Sigmoid colon (tissue), 4 donors: Measurements from ENCODE around the gene AACS.

ENCODE experiments used
- CTCF ChIP-seq, 4 experiments: fragments of 450-650 bp in 3 of 4; fragments of 200-600 bp in 1 of 4; IDR thresholded peaks; one replicate each; pipeline ENCODE4 v1.5.1; 2016 to 2019; ENCODE audit warnings: antibody characterized with exemption in 4 of 4, mild to moderate bottlenecking in 3 of 4, moderate library complexity in 2 of 4
- EP300 ChIP-seq, 4 donors: sonication (generic); formaldehyde crosslinking; IDR thresholded peaks; one replicate each; pipeline ENCODE4 v1.6.1; 2017; ENCODE audit warnings: antibody characterized with exemption in 4 of 4
- POLR2AphosphoS5 ChIP-seq, 4 donors: sonication (generic); formaldehyde crosslinking; IDR thresholded peaks; one replicate each; pipeline ENCODE4 v1.6.1; 2017; ENCODE audit warnings: antibody characterized with exemption in 4 of 4

GRCh38 chr12:125187780-125188741, 122.8 kb downstream of the AACS start:
- TF ChIP-seq CTCF (IDR thresholded peaks at IDR 0.05) (no peak), EP300 (IDR thresholded peaks at IDR 0.05) (no peak), POLR2AphosphoS5 (IDR thresholded peaks at IDR 0.05) (no peak)
